Peyer's patch (tissue), 4 donors: ENCODE measurements around the gene PTPRM. TPM values are rescaled to one million over a fixed set of nuclear protein-coding genes. Genes with fewer than 3 reads are reported as not detected.

Source experiments
- DNase-seq, 3 donors: peaks; one replicate each; pipeline ENCODE4 v3.0.0-alpha.2; 2017 to 2019
- H3K27ac ChIP-seq, 4 donors: fragments of 200-600 bp; sonication (generic); one replicate each; pipeline ENCODE4 v1.5.1; 2016 to 2019
- H3K27me3 ChIP-seq, 2 donors: fragments of 200-600 bp; sonication (generic); one replicate each; pipeline ENCODE4 v1.5.1; 2019
- H3K36me3 ChIP-seq, 3 donors: fragments of 200-600 bp; sonication (generic); one replicate each; pipeline ENCODE4 v1.5.1; 2016 to 2019
- H3K4me1 ChIP-seq, 4 donors: fragments of 200-600 bp; sonication (generic); one replicate each; pipeline ENCODE4 v1.5.1; 2016 to 2019
- H3K4me3 ChIP-seq, 4 donors: fragments of 200-600 bp; sonication (generic); 1 replicate in 3 of 4; 2 replicates in 1 of 4; pipeline ENCODE4 v1.5.1; 2016 to 2019; ENCODE audit warnings: mild to moderate bottlenecking in 1 of 4
- H3K9me3 ChIP-seq, 4 donors: fragments of 200-600 bp; sonication (generic); one replicate each; pipeline ENCODE4 v1.5.1; 2016 to 2019; ENCODE audit warnings: mild to moderate bottlenecking in 1 of 4
- CTCF ChIP-seq, 6 experiments: fragments of 450-650 bp in 4 of 6; fragments of 200-600 bp in 2 of 6; sonication (generic) in 1 of 6; IDR thresholded peaks; one replicate each; pipeline ENCODE4 v1.5.1; 2017 to 2019; ENCODE audit warnings: antibody characterized with exemption in 6 of 6, mild to moderate bottlenecking in 3 of 6, moderate library complexity in 1 of 6
- POLR2A ChIP-seq, 2 donors: fragments of 450-650 bp; IDR thresholded peaks; one replicate each; pipeline ENCODE4 v1.5.1; 2017; ENCODE audit warnings: antibody characterized with exemption in 2 of 2, mild to moderate bottlenecking in 2 of 2, moderate library complexity in 2 of 2
- total RNA-seq, 4 donors: library from RNA; depleted of rRNA; stranded (reverse); fragments of >200 nt; gene quantifications; one replicate each; pipeline ENCODE4 v1.1.0, GENCODE V29; 2016

Gene PTPRM
- total RNA-seq, 4 donors from 2014 or later = 39.6 to 211 (median 80.3) TPM

- no peak overlapping the region for H3K4me3 ChIP-seq
Observed at GRCh38 chr18:8356001-8356400, 788.9 kb downstream of the PTPRM start.

GRCh38 chr18:8357320-8357719 is 790.2 kb downstream of the PTPRM start:
- no peaks in the 10 kb centered on the region for H3K36me3 ChIP-seq
- no peaks in the 10 kb centered on the region for H3K4me1 ChIP-seq
- H3K4me3 ChIP-seq = no peak overlapping the region
- DNase-seq = no peak
- no peaks in the 10 kb centered on the region for H3K9me3 ChIP-seq
- no peak for TF ChIP-seq CTCF (IDR thresholded peaks at IDR 0.05)
- TF ChIP-seq POLR2A (IDR thresholded peaks at IDR 0.05) = no peak
- no peaks in the 10 kb centered on the region for H3K27me3 ChIP-seq
- no peak overlapping the region for H3K27ac ChIP-seq

More at GRCh38 chr18:8356001-8356400, 788.9 kb downstream of the PTPRM start:
- TF ChIP-seq POLR2A (IDR thresholded peaks at IDR 0.05) (no peak), CTCF (IDR thresholded peaks at IDR 0.05) (no peak)
- Histone ChIP-seq H3K27ac (no peak overlapping the region), H3K36me3 (no peaks in the 10 kb centered on the region), H3K4me1 (no peaks in the 10 kb centered on the region), H3K9me3 (no peaks in the 10 kb centered on the region), H3K27me3 (no peaks in the 10 kb centered on the region)
- no peak for DNase-seq

GRCh38 chr18:8358033-8358765 is 791.1 kb downstream of the PTPRM start:
- no peaks in the 10 kb centered on the region for H3K9me3 ChIP-seq
- no peak for DNase-seq
- no peak overlapping the region for H3K4me3 ChIP-seq
- H3K27me3 ChIP-seq = no peaks in the 10 kb centered on the region
- no peaks in the 10 kb centered on the region for H3K4me1 ChIP-seq
- TF ChIP-seq CTCF (IDR thresholded peaks at IDR 0.05) (no peak), POLR2A (IDR thresholded peaks at IDR 0.05) (no peak)
- H3K27ac ChIP-seq = no peak overlapping the region
- H3K36me3 ChIP-seq = no peaks in the 10 kb centered on the region

- no peak overlapping the region for H3K4me3 ChIP-seq
- no peaks in the 10 kb centered on the region for H3K4me1 ChIP-seq
- TF ChIP-seq CTCF (IDR thresholded peaks at IDR 0.05) (no peak), POLR2A (IDR thresholded peaks at IDR 0.05) (no peak)
- DNase-seq = no peak
- H3K27ac ChIP-seq = no peak overlapping the region
- no peaks in the 10 kb centered on the region for H3K36me3 ChIP-seq
- H3K9me3 ChIP-seq = no peaks in the 10 kb centered on the region
- H3K27me3 ChIP-seq = no peaks in the 10 kb centered on the region
Observed at GRCh38 chr18:8359076-8359475, 792.0 kb downstream of the PTPRM start.

- H3K9me3 ChIP-seq = no peaks in the 10 kb centered on the region
- DNase-seq = no peak
- no peak for TF ChIP-seq CTCF (IDR thresholded peaks at IDR 0.05)
- no peak for TF ChIP-seq POLR2A (IDR thresholded peaks at IDR 0.05)
- H3K4me3 ChIP-seq = no peak overlapping the region
- H3K36me3 ChIP-seq = no peaks in the 10 kb centered on the region
- H3K27ac ChIP-seq = no peak overlapping the region
- H3K27me3 ChIP-seq = no peaks in the 10 kb centered on the region
- no peaks in the 10 kb centered on the region for H3K4me1 ChIP-seq
Observed at GRCh38 chr18:8359481-8359880, 792.4 kb downstream of the PTPRM start.
